Common myeloid progenitor, CD34-positive (primary cell): ENCODE measurements around the gene ZBTB17.

Experiments
- CTCF ChIA-PET: fragments of 350-600 bp; sonication (Branson Sonifier 250); formaldehyde crosslinking; loops from one replicate; lab custom pipeline; 2021; ENCODE audit warnings: antibody characterized with exemption; lab: Charles Lee
- POLR2A ChIA-PET: fragments of 350-600 bp; sonication (Branson Sonifier 250); formaldehyde crosslinking; loops from one replicate; lab custom pipeline; 2021; ENCODE audit warnings: antibody characterized with exemption; lab: Charles Lee
- DNase-seq, 3 donors: peaks; one replicate each; pipeline versions ENCODE4 v3.0.0 to v3.0.0-alpha.2; 2013
- H3K27ac ChIP-seq, 2 experiments: 1 replicate in 1 of 2; 2 replicates in 1 of 2; pipeline ENCODE4 v1.7.0; 2013; ENCODE audit warnings: inconsistent platforms in 2 of 2, low read length in 2 of 2, mild to moderate bottlenecking in 2 of 2, low read depth in 1 of 2, moderate library complexity in 1 of 2; ENCODE audit not compliant: severe bottlenecking in 2 of 2, insufficient read depth in 1 of 2, poor library complexity in 1 of 2
- H3K27me3 ChIP-seq, 5 experiments: replicated peaks in 2 of 5; 1 replicate in 3 of 5; 2 replicates in 2 of 5; pipeline versions ENCODE4 v1.6.1 to v1.7.0; 2013; ENCODE audit warnings: low read length in 4 of 5, mild to moderate bottlenecking in 2 of 5, moderate library complexity in 2 of 5, inconsistent platforms in 1 of 5; ENCODE audit not compliant: insufficient read depth in 5 of 5, control insufficient read depth in 4 of 5
- H3K36me3 ChIP-seq, 4 experiments: 1 replicate in 2 of 4; 2 replicates in 2 of 4; pipeline versions ENCODE4 v1.6.1 to v1.7.0; 2013; ENCODE audit warnings: low read length in 3 of 4, control low read depth in 1 of 4, mild to moderate bottlenecking in 1 of 4; ENCODE audit not compliant: control insufficient read depth in 4 of 4, insufficient read depth in 4 of 4
- H3K4me1 ChIP-seq, 4 experiments: 1 replicate in 3 of 4; 2 replicates in 1 of 4; pipeline versions ENCODE4 v1.6.1 to v1.7.1; 2013; ENCODE audit warnings: low read length in 3 of 4, mild to moderate bottlenecking in 3 of 4, control low read depth in 1 of 4, inconsistent platforms in 1 of 4, moderate library complexity in 1 of 4; ENCODE audit not compliant: control insufficient read depth in 4 of 4, insufficient read depth in 4 of 4; ENCODE audit errors: control extremely low read depth in 1 of 4
- H3K4me3 ChIP-seq, 7 experiments: 1 replicate in 4 of 7; 2 replicates in 3 of 7; pipeline versions ENCODE4 v1.5.1 to v1.7.0; 2013; ENCODE audit warnings: mild to moderate bottlenecking in 7 of 7, low read length in 6 of 7, moderate library complexity in 6 of 7, inconsistent platforms in 2 of 7, low read depth in 2 of 7, control low read depth in 1 of 7; ENCODE audit not compliant: insufficient read depth in 4 of 7, control insufficient read depth in 1 of 7; ENCODE audit errors: extremely low read depth in 1 of 7
- H3K9me3 ChIP-seq, 5 experiments: 1 replicate in 4 of 5; 2 replicates in 1 of 5; pipeline versions ENCODE4 v1.6.1 to v1.7.1; 2013; ENCODE audit warnings: low read length in 4 of 5, mild to moderate bottlenecking in 2 of 5, inconsistent platforms in 1 of 5, low read depth in 1 of 5, moderate library complexity in 1 of 5; ENCODE audit not compliant: control insufficient read depth in 4 of 5, insufficient read depth in 2 of 5; ENCODE audit errors: control extremely low read depth in 1 of 5
- WGBS: methylation state at CpG from one replicate; pipeline ENCODE4 v1.1.5; 2013; ENCODE audit not compliant: insufficient coverage; 5-methylcytosine and 5-hydroxymethylcytosine counted together

Gene ZBTB17

GRCh38 chr1:15994590-15995351, 18.9 kb upstream of the ZBTB17 start:
- CTCF ChIA-PET = interaction anchor here (1.3 to 2.0 kb wide), 4 partner anchors 11 to 193 kb away, joined by 3 to 9 read pairs (median 4); no protein-coding TSS in a partner anchor
- Histone ChIP-seq H3K4me1 (no peaks in the 10 kb centered on the region), H3K36me3 (no peaks in the 10 kb centered on the region), H3K9me3 (no peaks in the 10 kb centered on the region), H3K4me3 (no peak overlapping the region), H3K27ac (no peak overlapping the region), H3K27me3 (peaks cover 0 to 2% (median 0%) of the 10 kb centered on the region in 5 experiments)
- 73% methylated on average over 4 of the region's 11 CpGs for WGBS
- peak in 2 of 3 donors; percentile 46 to 54 for DNase-seq
- POLR2A ChIA-PET = interaction anchor here (0.6 kb wide), 1 partner anchor 94 kb away, joined by 4 read pairs; no protein-coding TSS in a partner anchor

DNA sequence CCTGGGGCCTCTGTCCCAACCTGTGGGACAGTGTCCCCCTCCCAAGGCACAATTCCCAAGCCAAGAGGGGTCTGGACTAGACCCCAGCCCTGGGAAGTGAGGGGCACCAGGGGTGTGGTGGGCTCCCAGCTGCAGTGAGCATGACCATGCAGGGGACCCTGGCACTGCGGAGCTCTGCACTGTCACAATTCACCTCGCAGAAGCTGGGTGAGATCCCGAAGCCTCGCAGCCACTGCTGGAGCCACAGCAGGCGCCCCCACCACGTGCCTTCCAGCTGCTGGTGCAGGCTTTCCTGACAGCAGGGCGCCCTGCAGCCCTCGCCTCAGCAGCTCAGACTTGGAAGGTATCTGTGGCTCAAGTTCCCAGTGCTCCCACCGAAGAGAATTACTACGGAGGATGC, 18.2 kb upstream of the ZBTB17 start:
- Histone ChIP-seq H3K27me3 (peaks cover 0 to 2% (median 0%) of the 10 kb centered on the region in 5 experiments), H3K4me3 (no peak overlapping the region), H3K36me3 (no peaks in the 10 kb centered on the region), H3K4me1 (no peaks in the 10 kb centered on the region), H3K9me3 (no peaks in the 10 kb centered on the region), H3K27ac (no peak overlapping the region)
- ChIA-PET CTCF (interaction anchor here (0.8 to 2.0 kb wide), 5 partner anchors 10 to 192 kb away, joined by 3 to 9 read pairs (median 3); no protein-coding TSS in a partner anchor), POLR2A (no interaction called here)
- DNase-seq = no peak
- WGBS = 94% methylated on average over 10 of the region's 10 CpGs

- no peak overlapping the region for H3K27ac ChIP-seq
- H3K9me3 ChIP-seq = no peaks in the 10 kb centered on the region
- WGBS = 98% methylated on average over 10 of the region's 15 CpGs
- no peaks in the 10 kb centered on the region for H3K4me1 ChIP-seq
- H3K4me3 ChIP-seq = no peak overlapping the region
- CTCF ChIA-PET = interaction anchor here (0.8 to 2.0 kb wide), 4 partner anchors 10 to 192 kb away, joined by 3 to 9 read pairs (median 4); no protein-coding TSS in a partner anchor
- no peak for DNase-seq
- no peaks in the 10 kb centered on the region for H3K36me3 ChIP-seq
- H3K27me3 ChIP-seq = peaks cover 0 to 2% (median 0%) of the 10 kb centered on the region in 5 experiments
- POLR2A ChIA-PET = no interaction called here
Observed at GRCh38 chr1:15993666-15994065, 17.8 kb upstream of the ZBTB17 start.

- CTCF ChIA-PET = interaction anchor here (2.0 kb wide), 1 partner anchor 15 kb away, joined by 9 read pairs; no protein-coding TSS in a partner anchor
- Histone ChIP-seq H3K4me3 (no peak overlapping the region), H3K4me1 (no peaks in the 10 kb centered on the region), H3K9me3 (no peaks in the 10 kb centered on the region), H3K36me3 (no peaks in the 10 kb centered on the region), H3K27me3 (peaks cover 0 to 2% (median 0%) of the 10 kb centered on the region in 5 experiments), H3K27ac (no peak overlapping the region)
- DNase-seq = no peak
- POLR2A ChIA-PET = no interaction called here
- WGBS = 90% methylated on average over 16 of the region's 17 CpGs
Observed at GRCh38 chr1:15992582-15993500, 16.9 kb upstream of the ZBTB17 start.

DNA sequence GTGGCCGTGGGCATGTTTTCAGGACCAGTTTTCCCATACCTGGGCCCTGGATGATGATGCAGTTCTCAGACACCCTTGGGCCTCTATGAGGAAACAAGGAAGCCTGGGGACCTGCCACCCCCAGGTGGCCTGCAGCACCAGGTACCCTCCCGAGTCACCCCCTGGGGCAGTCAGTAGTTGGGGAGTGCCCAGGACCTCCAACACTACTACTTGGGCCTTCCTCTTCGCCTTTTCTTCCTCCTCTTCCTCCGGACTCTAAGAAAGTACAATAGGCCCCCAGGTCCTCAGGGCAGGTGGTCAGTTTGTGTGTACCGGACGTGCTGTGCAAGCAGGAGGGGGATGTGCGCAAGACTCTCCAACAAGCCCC, 16.3 kb upstream of the ZBTB17 start:
- CTCF ChIA-PET = no interaction called here
- peaks cover 0 to 2% (median 0%) of the 10 kb centered on the region in 5 experiments for H3K27me3 ChIP-seq
- H3K4me3 ChIP-seq = no peak overlapping the region
- POLR2A ChIA-PET = no interaction called here
- no peaks in the 10 kb centered on the region for H3K9me3 ChIP-seq
- no peak overlapping the region for H3K27ac ChIP-seq
- 93% methylated on average over 3 of the region's 7 CpGs for WGBS
- no peak for DNase-seq
- no peaks in the 10 kb centered on the region for H3K4me1 ChIP-seq
- H3K36me3 ChIP-seq = no peaks in the 10 kb centered on the region

DNA sequence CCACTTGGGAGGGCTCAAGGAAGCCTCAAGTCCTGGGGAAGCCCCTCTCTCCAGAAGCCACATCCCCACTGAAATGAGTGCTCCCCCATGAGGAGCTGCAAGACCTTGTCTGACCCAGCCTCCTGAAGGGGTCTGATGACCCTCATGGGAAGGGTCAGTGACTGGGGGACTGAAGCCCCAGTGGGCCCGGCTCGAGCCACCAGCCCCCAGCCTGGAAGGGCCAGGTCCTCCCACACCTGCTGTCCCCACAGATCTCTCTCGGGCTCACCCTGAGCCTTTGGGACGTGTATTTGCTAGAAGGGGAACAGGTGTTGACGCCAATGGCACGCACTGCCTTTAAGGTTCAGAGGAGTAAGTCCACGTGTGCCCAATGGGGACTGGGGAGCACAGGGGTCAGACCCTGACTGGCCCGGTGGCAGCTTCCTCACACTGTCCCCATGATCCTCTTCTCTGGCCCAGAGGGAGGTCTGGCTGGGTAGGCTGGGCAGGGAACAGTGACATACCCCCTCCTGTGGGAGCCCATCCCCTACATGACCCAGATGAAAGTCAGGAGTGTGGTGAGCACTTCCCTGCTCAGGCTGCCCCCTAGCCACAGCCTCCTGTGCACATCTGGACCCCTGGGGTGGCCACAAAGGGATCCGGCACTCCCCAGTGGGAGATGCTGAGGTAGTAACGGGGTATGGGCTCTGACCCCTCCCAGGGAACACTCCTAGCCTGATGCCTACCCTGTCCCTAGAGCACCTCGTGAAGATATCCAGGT, 15.7 kb upstream of the ZBTB17 start:
- 94% methylated on average over 10 of the region's 11 CpGs for WGBS
- POLR2A ChIA-PET = no interaction called here
- H3K36me3 ChIP-seq = no peaks in the 10 kb centered on the region
- no peak overlapping the region for H3K27ac ChIP-seq
- no peaks in the 10 kb centered on the region for H3K9me3 ChIP-seq
- DNase-seq = no peak
- H3K4me3 ChIP-seq = no peak overlapping the region
- CTCF ChIA-PET = no interaction called here
- no peaks in the 10 kb centered on the region for H3K4me1 ChIP-seq
- peaks cover 0 to 2% (median 0%) of the 10 kb centered on the region in 5 experiments for H3K27me3 ChIP-seq
